22Rv1 (cell line): Measurements from ENCODE around the gene GADD45B.

Experiments used
- CTCF ChIP-seq: fragments of 450-650 bp; IDR thresholded peaks from 2 replicates; pipeline ENCODE4 v1.5.1; 2017; ENCODE audit warnings: mild to moderate bottlenecking
- ZFX ChIP-seq: fragments of 450-650 bp; IDR thresholded peaks from 2 replicates; pipeline ENCODE4 v1.6.1; 2017; ENCODE audit warnings: antibody characterized with exemption, borderline replicate concordance

DNA sequence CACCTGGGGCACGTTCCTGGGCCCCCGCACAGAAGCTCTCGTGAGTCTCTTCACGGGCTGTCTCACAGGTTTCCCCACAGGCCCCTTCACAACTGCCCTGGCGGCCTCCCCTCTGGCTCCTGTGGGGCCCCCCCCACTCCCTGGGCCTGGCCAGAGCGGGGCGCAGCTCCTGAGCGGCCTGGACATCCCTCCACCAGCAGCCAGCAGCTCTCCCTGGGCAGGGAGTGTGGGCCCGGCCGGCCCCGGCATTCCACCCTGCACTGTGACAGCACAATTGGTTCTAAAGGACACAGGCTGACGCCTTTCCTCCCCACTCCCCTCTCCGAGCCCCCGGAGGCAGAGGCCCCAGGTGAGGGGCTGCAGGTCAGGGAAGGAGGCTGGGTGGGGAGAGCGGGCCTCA lies 39.0 kb upstream of the GADD45B start:
- TF ChIP-seq CTCF (no peak), ZFX (no peak)
